K562 (cell line): ENCODE data around the gene PI4K2A. TPM values are rescaled to one million over a fixed set of nuclear protein-coding genes. Genes with fewer than 3 reads are reported as not detected.

ENCODE experiments used
- ATAC-seq: fragments of 200-7000 bp; cut with Tn5 transposase; 3 replicates; pipeline ENCODE4 v1.9.1; 2020; ENCODE audit warnings: moderate library complexity
- BruUV-seq: library from RNA; stranded (reverse); fragments of 400-500 nt; replicated peaks from 2 replicates; lab custom pipeline; 2021; lab: Mats Ljungman, UMichigan
- CTCF ChIA-PET: fragments of 300-600 bp; formaldehyde crosslinking; extraction: SDS; loops from one replicate; lab custom pipeline; 2021; ENCODE audit warnings: low intra/inter-chr PET ratio; lab: Yijun Ruan, JAX
- POLR2A ChIA-PET: fragments of 300-600, 350-650 bp; sonication (Branson Sonifier 250); formaldehyde crosslinking; extraction: SDS; loops from one replicate; lab custom pipeline; 2021; ENCODE audit warnings: antibody characterized with exemption, inconsistent platforms; lab: Yijun Ruan, JAX
- DNase-seq, 4 experiments: peaks; one replicate each; pipeline versions ENCODE4 v3.0.0 to v3.0.0-alpha.2; 2011 to 2018; ENCODE audit warnings: low spot score in 3 of 4, mixed read lengths in 3 of 4; ENCODE audit errors: extremely low read depth in 1 of 4
- FAIRE-seq: peaks from 2 replicates; lab custom pipeline; 2011; peaks lifted over from hg19 to GRCh38; lab: Jason Lieb, UNC
- H2AFZ ChIP-seq: 2 replicates; pipeline ENCODE4 v1.6.0; 2011; ENCODE audit warnings: low read depth, low read length, control low read depth, inconsistent platforms
- H3K27ac ChIP-seq: fragments of 200-600 bp; 3 replicates; pipeline ENCODE4 v1.8.0; 2011; ENCODE audit warnings: low read depth, mild to moderate bottlenecking, control low read depth, inconsistent platforms, low read length, moderate library complexity, mixed read lengths; ENCODE audit errors: extremely low read depth
- H3K27me3 ChIP-seq, 2 experiments: fragments of 300-600 bp in 1 of 2; 2 replicates in 1 of 2; 3 replicates in 1 of 2; pipeline versions ENCODE4 v1.6.0 to v1.8.0; 2011; ENCODE audit warnings: inconsistent platforms in 2 of 2, low read length in 2 of 2, mild to moderate bottlenecking in 1 of 2, mixed read lengths in 1 of 2, moderate library complexity in 1 of 2; ENCODE audit not compliant: control insufficient read depth in 2 of 2, insufficient read depth in 2 of 2
- H3K36me3 ChIP-seq: fragments of 300-600 bp; 3 replicates; pipeline ENCODE4 v1.8.0; 2011; ENCODE audit warnings: mild to moderate bottlenecking, low read length, inconsistent platforms; ENCODE audit not compliant: control insufficient read depth, insufficient read depth
- H3K4me1 ChIP-seq, 2 experiments: fragments of 200-600 bp in 1 of 2; replicated peaks in 1 of 2; 2 replicates in 1 of 2; 3 replicates in 1 of 2; pipeline versions ENCODE4 v1.5.1 to v1.8.0; 2011; ENCODE audit warnings: inconsistent platforms in 2 of 2, low read length in 2 of 2, mild to moderate bottlenecking in 1 of 2, mixed read lengths in 1 of 2, moderate library complexity in 1 of 2; ENCODE audit not compliant: control insufficient read depth in 2 of 2, insufficient read depth in 2 of 2
- H3K4me2 ChIP-seq: 2 replicates; pipeline ENCODE4 v1.6.1; 2011; ENCODE audit warnings: low read length, control low read depth, inconsistent platforms, mixed read lengths; ENCODE audit not compliant: insufficient read depth
- H3K4me3 ChIP-seq: fragments of 200-600 bp; sonication (generic), shearing (Covaris generic); 2 replicates; pipeline ENCODE4 v1.5.1; 2016; ENCODE audit warnings: control low read depth, inconsistent platforms
- H3K79me2 ChIP-seq: fragments of 200-600 bp; 3 replicates; pipeline ENCODE4 v1.8.0; 2011; ENCODE audit warnings: low read length, inconsistent platforms; ENCODE audit not compliant: control insufficient read depth, insufficient read depth
- H3K9ac ChIP-seq, 2 experiments: 2 replicates each; pipeline versions ENCODE4 v1.6.0 to v1.6.1; 2011; ENCODE audit warnings: low read depth in 2 of 2, low read length in 2 of 2, control low read depth in 1 of 2, inconsistent platforms in 1 of 2, mild to moderate bottlenecking in 1 of 2, mixed read lengths in 1 of 2; ENCODE audit not compliant: insufficient read depth in 1 of 2
- H3K9me1 ChIP-seq: one replicate; pipeline ENCODE4 v1.6.0; 2011; ENCODE audit warnings: inconsistent platforms, mild to moderate bottlenecking, low read length, moderate library complexity; ENCODE audit not compliant: control insufficient read depth, insufficient read depth
- H3K9me3 ChIP-seq: replicated peaks from 2 replicates; pipeline ENCODE4 v1.5.1; 2011; ENCODE audit warnings: low read depth, low read length, inconsistent platforms; ENCODE audit not compliant: control insufficient read depth, insufficient read depth
- H4K20me1 ChIP-seq: replicated peaks from 2 replicates; pipeline ENCODE4 v1.6.1; 2011; ENCODE audit warnings: low read length, inconsistent platforms, mixed read lengths; ENCODE audit not compliant: control insufficient read depth, insufficient read depth
- ARHGAP35 ChIP-seq: fragments of 450-650 bp; IDR thresholded peaks from 2 replicates; pipeline ENCODE4 v1.6.1; 2018; ENCODE audit not compliant: partially characterized antibody
- FOS ChIP-seq: IDR thresholded peaks from 3 replicates; pipeline ENCODE4 v1.6.1; 2011; ENCODE audit not compliant: insufficient read length; ENCODE audit errors: extremely low read depth
- FOXJ3 ChIP-seq: sonication (generic); formaldehyde crosslinking; IDR thresholded peaks from 2 replicates; pipeline ENCODE4 v1.4.0; 2020; ENCODE audit warnings: mild to moderate bottlenecking, missing genetic modification reagents
- GABPB1 ChIP-seq: sonication (generic); formaldehyde crosslinking; IDR thresholded peaks from 2 replicates; pipeline ENCODE4 v1.8.0; 2022; ENCODE audit warnings: mild to moderate bottlenecking, missing genetic modification reagents
- GTF2A2 ChIP-seq: IDR thresholded peaks from 2 replicates; pipeline ENCODE4 v1.6.1; 2016; ENCODE audit warnings: mild to moderate bottlenecking, missing genetic modification characterization, missing compliant biosample characterization
- HDAC1 ChIP-seq, 2 experiments: fragments of 450-650 bp; IDR thresholded peaks; 2 replicates each; pipeline ENCODE4 v1.6.1; 2016 to 2017; ENCODE audit warnings: inconsistent platforms in 1 of 2, mild to moderate bottlenecking in 1 of 2, moderate library complexity in 1 of 2
- NCOA2 ChIP-seq, 2 experiments: fragments of 450-650 bp; IDR thresholded peaks; 2 replicates each; pipeline ENCODE4 v1.6.1; 2018; ENCODE audit warnings: mild to moderate bottlenecking in 2 of 2, moderate library complexity in 1 of 2; ENCODE audit not compliant: partially characterized antibody in 2 of 2
- PCBP2 ChIP-seq: fragments of 200-400 bp; formaldehyde crosslinking; IDR thresholded peaks from 2 replicates; pipeline ENCODE4 v1.6.1; 2018; ENCODE audit warnings: low read length, low read depth, mild to moderate bottlenecking, moderate library complexity; ENCODE audit not compliant: poor library complexity, severe bottlenecking
- PHF21A ChIP-seq: fragments of 450-650 bp; IDR thresholded peaks from 2 replicates; pipeline ENCODE4 v1.6.1; 2017; ENCODE audit warnings: low read depth, borderline replicate concordance
- PHTF2 ChIP-seq: fragments of 250-450 bp; sonication (Bioruptor Pico); IDR thresholded peaks from 2 replicates; pipeline ENCODE4 v1.5.0; 2021; ENCODE audit warnings: mild to moderate bottlenecking
- RFX7 ChIP-seq: fragments of 250-450 bp; sonication (Bioruptor Pico); IDR thresholded peaks from 2 replicates; pipeline ENCODE4 v1.5.1; 2021; ENCODE audit warnings: mild to moderate bottlenecking
- SIN3B ChIP-seq: fragments of 450-650 bp; IDR thresholded peaks from 2 replicates; pipeline ENCODE4 v1.6.1; 2017; ENCODE audit warnings: low read depth, mild to moderate bottlenecking, moderate library complexity
- TAF7 ChIP-seq: fragments of 450-650 bp; IDR thresholded peaks from 2 replicates; pipeline ENCODE4 v1.6.1; 2016; ENCODE audit warnings: missing genetic modification characterization, missing compliant biosample characterization
- ZBTB12 ChIP-seq: fragments of 250-450 bp; sonication (Bioruptor Pico); IDR thresholded peaks from 2 replicates; pipeline ENCODE4 v1.4.0; 2020
- ZFP36 ChIP-seq: fragments of 150-350 bp; IDR thresholded peaks from 2 replicates; pipeline ENCODE4 v1.6.1; 2018; ENCODE audit warnings: low read length, low read depth; ENCODE audit not compliant: partially characterized antibody
- ZNF239 ChIP-seq: fragments of 250-450 bp; sonication (Bioruptor Pico); IDR thresholded peaks from 2 replicates; pipeline ENCODE4 v1.4.0; 2020; ENCODE audit warnings: mild to moderate bottlenecking
- ZNF707 ChIP-seq: fragments of 250-450 bp; sonication (Bioruptor Pico); conservative IDR thresholded peaks from 2 replicates; pipeline ENCODE4 v1.8.0; 2022; ENCODE audit warnings: inconsistent platforms, mild to moderate bottlenecking, moderate library complexity
- WGBS: fragments of 100-300 bp; shearing (Covaris generic); methylation state at CpG from one replicate; pipeline ENCODE4 v1.1.6; 2016; ENCODE audit warnings: low coverage, mixed read lengths; ENCODE audit not compliant: insufficient coverage; ENCODE audit errors: missing lambda C conversion rate; 5-methylcytosine and 5-hydroxymethylcytosine counted together
- in situ Hi-C: fragments of 300-500 bp; cut with MboI; formaldehyde crosslinking; loops from 4 replicates; pipeline ENCODE4 v1.15.0; 2018; ENCODE audit warnings: inconsistent platforms, mixed read lengths
- intact Hi-C: fragments of 100-400 bp; cut with micrococcal nuclease; formaldehyde crosslinking; loops from 2 replicates; pipeline ENCODE4 v1.14.2; 2022
- polyA plus RNA-seq, 8 experiments: library from polyadenylated mRNA; depleted of rRNA in 4 of 8; stranded (reverse) in 5 of 8; unstranded in 3 of 8; fragments of >200 nt; fragmentation: Nextera tagmentation in 2 of 8; fragmentation: Illumina TruSeq in 1 of 8; extraction: Ambion mirVana in 2 of 8; extraction: Trizol in 1 of 8; gene quantifications; 2 replicates each; pipeline versions ENCODE4 v1.2.1 to v1.2.3, GENCODE V29; 2011 to 2014; ENCODE audit warnings: inconsistent platforms in 1 of 8, missing spikeins in 1 of 8
- total RNA-seq, 7 experiments: library from RNA; depleted of rRNA in 6 of 7; stranded (reverse); fragments of >200 nt in 6 of 7; fragmentation: Illumina TruSeq in 2 of 7; extraction: Trizol in 2 of 7; gene quantifications; 2 replicates each; pipeline versions ENCODE4 v1.2.1 to v1.2.3, GENCODE V29; 2011 to 2021; ENCODE audit warnings: low replicate concordance in 1 of 7

The PI4K2A gene
- total and polyA plus RNA-seq, 9 of the 15 experiments (the other 6 are each of a cell fraction or from before 2014, with no cell fraction given), result 4.4 to 28.4 (median 16.5) TPM

GRCh38 chr10:97667463-97667862, 27.0 kb downstream of the PI4K2A start:
- Histone ChIP-seq H3K9me1 (no peaks in the 10 kb centered on the region), H3K9me3 (no peaks in the 10 kb centered on the region), H3K36me3 (peaks cover 53% of the 10 kb centered on the region), H2AFZ (no peak overlapping the region), H3K4me2 (no peak overlapping the region), H3K27ac (no peak overlapping the region), H3K4me3 (no peak overlapping the region), H3K27me3 (no peaks in the 10 kb centered on the region), H4K20me1 (0 out of 2 replicates have a peak, but pooled peaks cover 3% of the 10 kb centered on the region), H3K4me1 (peaks cover 30 to 37% of the 10 kb centered on the region in 2 experiments), H3K79me2 (no peaks in the 10 kb centered on the region), H3K9ac (no peak overlapping the region)
- no peak for DNase-seq
- BruUV-seq, result no TSS peak
- ChIA-PET POLR2A (interaction anchor here (0.7 kb wide), 1 partner anchor 27 kb away, joined by 3 read pairs; the partner anchor contains the start of gene PI4K2A), CTCF (no interaction called here)
- 72% methylated on average over 6 of the region's 6 CpGs for WGBS
- TF ChIP-seq FOS (no peak), PCBP2 (no peak), ZNF239 (no peak), PHF21A (no peak), GABPB1 (CRISPR knock-in tag) (no peak), RFX7 (CRISPR knock-in tag) (no peak), ZBTB12 (CRISPR knock-in tag) (no peak), ZFP36 (no peak), FOXJ3 (CRISPR knock-in tag) (no peak), NCOA2 (IDR thresholded peaks at IDR 0.05; ENCODE audit: partially characterized antibody in 2 of 2) (no peak), ARHGAP35 (no peak), PHTF2 (CRISPR knock-in tag) (no peak), TAF7 (tag) (no peak), HDAC1 (IDR thresholded peaks at IDR 0.05) (no peak), GTF2A2 (tag) (no peak), ZNF707 (CRISPR knock-in tag) (no peak), SIN3B (no peak)
- in situ Hi-C loops, result no loop called here
- ATAC-seq, result no peak
- no peak for FAIRE-seq
- intact Hi-C loops, result no loop called here
